HPDE6-E6E7 (cell line): ENCODE measurements around the gene MYRIP.
"Not testable (repeated sequence)": the region's sequence is repeated elsewhere in the genome, so short reads cannot be mapped to it uniquely, and the experiment has no call there.

ENCODE experiments used
- DNase-seq: peaks from one replicate; pipeline ENCODE4 v3.0.0; 2011; ENCODE audit warnings: missing footprints; ENCODE audit errors: extremely low spot score

Gene MYRIP

DNA sequence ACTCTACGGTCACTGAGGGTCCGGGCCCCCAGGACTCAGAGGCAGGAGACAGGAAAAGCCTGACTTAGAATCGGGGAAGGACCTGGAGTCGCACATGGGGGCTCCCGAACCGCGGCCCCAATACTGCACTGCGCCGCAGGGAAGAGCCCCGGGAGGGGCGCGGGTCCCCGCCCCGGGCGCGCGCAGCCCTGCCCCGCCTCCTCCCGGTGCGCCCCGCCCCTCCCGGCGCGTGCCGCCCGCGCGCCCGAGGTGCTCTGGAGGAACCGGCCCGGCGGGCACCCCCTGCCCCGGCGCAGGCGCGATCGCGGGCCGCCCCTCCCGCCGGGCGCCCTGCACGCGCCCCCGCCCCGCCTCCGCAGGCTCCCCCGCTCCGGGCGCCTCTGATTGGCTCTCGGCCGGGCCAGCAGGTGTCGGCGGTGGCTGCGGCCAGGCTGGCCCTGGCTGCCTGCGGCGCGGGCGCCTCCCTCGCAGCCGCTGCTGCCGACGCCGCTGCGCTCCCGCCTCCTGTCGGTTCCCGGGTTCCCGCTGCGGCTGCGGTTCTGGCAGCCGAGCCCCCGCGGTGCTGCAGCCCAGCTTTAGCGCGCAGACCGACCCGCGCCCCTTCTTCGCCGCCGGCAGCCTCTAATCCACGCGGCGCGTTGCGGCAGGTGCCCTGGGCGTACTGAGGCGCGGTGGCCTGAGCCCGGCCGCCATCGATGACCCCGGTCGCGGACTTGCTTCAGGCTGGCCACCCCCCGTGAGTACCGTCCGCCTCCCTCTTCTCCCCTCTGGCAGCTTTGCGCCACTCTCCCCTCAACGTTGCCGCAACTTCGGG lies at the start of gene MYRIP:
TSS of gene MYRIP (plus strand) at position 429 of the 814 bp plus-strand sequence. CDS start 91,208 bp downstream, outside the sequence.
- peak; percentile 1 for DNase-seq

DNA sequence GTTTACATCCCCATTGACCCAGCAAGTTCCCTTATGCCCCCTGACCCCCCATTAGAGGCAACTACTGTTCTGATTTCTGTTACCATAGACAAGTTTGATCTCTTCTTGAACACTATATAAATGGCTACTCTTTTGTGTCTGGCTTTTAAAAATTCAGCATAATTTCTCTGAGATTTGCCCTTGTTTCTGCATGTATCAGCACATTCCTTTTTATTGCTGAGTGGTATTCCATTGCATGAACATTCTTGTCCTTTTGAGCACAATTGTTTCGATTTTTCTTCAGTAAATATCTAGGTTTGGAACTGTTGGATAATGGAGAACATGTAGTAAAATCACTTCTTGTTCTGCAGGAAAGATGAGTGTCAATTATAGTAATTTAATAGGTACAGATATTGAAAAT lies 49.1 kb upstream of the MYRIP start:
- DNase-seq, result no peak

DNA sequence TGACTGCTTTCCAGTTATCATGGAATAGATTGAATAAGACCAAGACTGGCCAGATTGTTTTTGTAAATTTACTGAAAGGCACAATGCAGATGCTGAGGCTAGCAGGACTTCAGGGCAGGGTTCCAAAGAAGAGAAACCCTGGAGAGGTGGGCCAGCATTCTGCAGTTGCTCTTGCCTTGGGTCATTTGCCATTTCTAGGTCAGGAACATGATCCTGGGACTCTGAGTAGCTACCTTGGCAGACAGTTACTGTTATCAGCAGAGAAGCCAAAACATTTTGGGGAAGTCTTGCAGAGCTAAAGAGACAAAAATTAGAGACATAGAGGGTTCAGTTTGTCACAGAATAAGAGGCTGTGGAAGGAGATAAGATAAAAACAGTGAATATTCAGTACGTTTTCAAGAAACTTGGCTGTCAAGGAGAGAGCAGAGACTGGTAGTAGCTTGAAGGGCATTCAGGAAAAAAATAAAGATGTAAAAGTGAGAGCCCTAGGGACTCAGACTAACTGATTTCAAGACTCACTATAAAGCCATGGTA lies 46.8 kb upstream of the MYRIP start:
- DNase-seq, result no peak

DNA sequence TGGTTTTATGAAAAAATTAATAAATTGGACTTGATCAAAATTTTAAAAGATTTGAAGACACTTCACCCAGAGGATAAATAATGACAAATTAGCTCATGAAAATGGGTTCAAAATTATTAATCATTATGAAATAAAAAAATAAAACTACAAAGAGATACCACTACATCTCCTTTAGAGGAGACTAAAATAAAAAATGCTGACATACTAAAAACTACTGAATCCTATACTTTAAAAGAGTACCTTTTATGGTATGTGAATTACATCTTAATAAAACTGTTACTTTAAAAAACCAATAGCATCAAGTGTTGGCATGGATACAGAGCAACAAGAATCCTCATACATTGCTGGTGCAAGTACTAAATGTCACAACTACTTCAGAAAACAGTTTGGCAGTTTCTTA lies 46.0 kb upstream of the MYRIP start:
- no peak for DNase-seq

DNA sequence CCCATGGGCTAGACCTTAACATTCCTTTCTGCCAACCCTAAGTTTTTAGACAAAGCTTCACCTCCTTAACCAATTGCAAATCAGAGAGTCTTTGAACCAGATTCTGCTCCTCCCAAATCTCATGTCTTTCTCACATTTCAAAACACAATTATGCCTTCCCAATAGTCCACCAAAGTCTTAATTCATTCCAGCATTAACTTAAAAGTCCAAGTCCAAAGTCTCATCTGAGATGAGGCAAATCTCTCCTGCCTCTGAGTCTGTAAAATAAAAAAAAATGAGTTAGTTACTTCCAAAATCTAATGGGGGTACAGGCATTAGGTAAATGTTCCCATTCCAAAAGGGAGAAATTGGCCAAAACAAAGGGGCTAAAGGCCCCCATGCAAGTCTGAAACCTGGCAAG lies 43.8 kb upstream of the MYRIP start:
- no peak for DNase-seq

DNA sequence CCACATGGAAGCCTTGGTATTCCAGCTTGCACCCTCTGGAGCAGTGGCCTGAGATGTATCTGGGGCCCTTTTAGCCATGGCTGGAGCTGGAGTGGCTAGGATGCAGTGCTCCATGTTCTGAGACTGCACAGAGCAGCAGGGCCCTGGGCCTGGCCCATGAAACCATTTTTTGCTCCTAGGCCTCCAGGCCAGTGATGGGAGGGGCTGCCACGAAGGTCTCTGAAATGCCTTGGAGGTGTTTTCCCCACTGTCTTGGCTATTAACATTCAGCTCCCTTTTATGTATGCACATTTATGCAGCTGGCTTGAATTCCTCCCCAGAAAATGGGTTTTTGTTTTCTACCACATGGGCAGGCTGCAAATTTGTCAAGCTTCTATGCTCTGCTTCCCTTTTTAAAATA lies 43.0 kb upstream of the MYRIP start:
- DNase-seq, result no peak

DNA sequence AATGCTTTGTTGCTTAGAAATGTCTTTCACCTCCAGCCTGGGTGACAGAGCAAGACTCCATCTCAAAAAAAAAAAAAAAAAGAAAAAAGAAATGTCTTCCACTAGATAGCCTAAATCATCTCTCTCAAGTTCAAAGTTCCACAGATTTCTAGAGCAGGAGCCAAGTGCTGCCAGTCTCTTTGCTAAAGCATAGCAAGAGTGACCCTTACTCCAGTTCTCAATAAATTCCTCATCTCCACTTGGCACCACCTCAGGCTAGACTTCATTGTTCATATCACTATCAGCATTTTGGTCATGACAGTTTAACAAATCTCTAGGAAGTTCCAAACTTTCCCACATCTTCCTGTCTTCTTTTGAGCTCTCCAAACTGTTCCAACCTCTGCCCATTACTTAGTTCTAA lies 42.5 kb upstream of the MYRIP start:
- not testable (repeated sequence) for DNase-seq

DNA sequence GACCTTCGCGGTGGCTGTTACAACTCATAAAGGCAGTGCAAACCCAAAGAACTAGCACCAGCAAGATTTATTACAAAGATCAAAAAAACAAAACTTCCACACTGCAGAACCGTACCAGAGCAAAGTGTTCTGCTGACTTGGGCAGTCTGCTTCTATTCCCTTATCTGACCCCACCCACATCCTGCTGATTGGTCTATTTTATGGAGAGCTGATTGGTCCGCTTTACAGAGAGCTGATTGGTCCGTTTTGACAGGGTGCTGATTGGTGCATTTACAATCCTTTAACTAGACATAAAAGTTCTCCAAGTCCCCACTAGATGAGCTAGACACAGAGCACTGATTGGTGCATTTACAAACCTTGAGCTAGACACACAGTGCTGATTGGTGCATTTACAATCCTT lies 31.2 kb upstream of the MYRIP start:
- not testable (repeated sequence) for DNase-seq

DNA sequence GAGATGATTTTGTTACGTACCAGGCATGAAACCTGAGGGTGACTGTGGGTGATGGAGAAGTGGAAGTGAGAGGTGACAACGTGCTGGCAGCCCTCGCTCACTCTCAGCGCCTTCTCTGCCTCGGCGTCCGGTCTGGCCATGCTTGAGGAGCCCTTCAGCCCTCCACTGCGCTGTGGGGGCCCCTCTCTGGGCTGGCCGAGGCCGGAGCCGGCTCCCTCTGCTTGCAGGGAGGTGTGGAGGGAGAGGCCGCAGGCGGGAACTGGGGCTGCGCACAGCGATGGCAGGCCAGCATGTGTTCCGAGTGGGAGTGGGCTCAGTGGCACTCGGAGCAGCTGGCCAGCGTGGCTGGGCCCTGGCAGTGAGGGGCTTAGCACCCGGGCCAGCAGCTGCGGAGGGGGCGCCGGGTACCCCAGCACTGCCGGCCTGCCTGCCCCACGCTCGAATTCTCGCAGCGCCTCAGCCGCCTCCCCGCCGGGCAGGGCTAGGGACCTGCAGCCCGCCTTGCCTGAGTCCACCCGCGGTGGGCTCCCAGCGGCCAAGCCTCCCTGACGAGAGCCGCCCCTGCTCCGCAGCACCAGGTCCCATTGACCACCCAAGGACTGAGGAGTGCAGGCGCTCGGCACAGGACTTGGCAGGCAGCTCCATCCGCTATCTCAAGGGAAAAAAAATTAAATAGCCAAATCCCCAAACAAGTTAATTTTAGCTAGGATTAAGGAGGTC lies 29.7 kb upstream of the MYRIP start:
- DNase-seq, result no peak

DNA sequence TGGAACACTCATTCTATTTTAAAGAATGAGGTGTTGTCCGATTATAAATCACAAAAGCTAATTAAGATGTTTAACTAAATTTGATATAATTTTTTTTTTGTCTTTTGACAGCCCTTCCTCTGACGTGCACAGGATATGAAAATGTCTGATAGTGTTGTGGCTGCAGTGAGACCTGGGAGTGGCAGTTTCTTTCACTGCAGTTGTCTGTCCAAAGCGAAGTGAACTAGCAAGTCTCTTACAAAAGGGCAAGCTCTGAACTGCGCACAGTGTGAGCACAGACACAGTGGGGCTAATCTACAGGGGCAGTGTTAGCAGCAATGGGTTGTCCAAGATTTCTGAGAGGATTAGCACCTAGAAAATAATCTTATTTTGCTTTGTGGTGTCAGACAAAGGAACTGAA lies 29.1 kb upstream of the MYRIP start:
- DNase-seq, result no peak

DNA sequence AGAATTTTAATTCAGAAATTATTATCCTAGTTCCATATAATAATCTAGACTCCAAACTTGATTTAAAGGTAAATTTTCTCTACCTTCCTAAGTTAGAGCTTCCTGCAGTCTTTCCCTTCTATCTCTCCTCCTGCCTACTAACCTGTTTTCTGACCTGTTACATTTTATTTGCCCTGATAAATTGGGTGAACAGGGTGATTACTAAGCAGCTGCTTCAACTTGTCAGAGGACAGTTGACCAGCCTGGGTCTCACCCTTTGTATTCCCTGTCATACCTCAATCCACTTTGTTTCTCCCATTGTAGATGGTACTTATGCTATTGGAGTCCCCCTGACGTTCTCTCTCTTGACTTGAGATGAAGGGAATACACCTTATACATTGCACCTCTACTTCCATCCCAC lies 28.4 kb upstream of the MYRIP start:
- no peak for DNase-seq

DNA sequence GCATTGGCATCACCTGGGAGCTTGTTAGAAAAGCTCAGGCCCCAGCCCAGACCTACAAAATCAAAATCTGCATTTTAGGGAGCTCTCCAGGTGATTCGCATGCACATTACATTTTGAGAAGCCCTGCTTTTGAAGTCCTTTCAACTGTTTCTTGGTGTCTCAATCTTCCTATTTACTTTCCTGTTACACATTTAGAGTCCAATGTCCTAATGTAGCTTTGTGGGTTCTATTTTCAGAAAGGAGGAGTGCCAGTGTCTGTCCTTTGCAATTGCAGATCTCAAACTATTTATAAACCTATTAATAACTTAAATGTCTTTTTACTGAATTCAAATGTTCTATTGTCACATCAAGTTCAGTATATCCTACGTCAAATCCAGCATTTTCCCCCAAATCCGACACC lies 27.8 kb upstream of the MYRIP start:
- no peak for DNase-seq

DNA sequence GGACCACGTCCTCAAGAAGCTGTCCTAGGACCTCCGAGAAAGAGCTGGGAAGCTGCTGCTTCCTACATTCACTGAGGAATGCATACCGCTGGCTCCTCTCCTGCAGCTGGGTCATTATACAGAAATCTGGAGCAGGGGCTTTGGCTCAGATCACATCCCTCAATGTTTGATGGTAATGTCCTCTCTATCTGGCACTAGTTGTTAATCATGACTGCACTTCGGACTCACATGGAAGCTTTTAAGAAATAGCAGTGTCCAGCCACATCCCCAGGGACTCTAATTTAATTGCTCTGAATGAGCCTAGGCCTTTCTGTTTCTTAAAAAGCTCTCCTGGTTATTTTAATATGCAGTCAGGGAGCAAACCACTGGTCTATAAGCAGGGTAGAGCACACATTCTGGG lies 25.7 kb upstream of the MYRIP start:
- no peak for DNase-seq

DNA sequence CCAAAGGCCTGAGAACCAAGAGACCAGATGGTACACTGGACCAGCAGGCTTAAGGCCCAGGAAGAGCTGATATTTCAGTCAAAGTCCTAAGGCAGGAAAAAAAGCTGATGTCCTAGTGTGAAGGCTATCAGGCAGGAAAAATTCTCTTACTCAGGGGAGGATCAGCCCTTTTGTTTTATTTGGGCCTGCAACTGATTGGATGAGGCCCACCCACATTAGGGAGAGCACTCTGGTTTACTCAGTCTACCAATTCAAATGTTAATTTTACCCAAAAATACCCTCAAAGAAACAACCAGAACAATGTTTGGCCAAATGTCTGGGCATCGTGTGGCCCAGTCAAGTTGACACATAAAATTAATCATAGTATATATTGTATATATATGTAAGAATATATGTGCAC lies 24.5 kb upstream of the MYRIP start:
- DNase-seq, result no peak

DNA sequence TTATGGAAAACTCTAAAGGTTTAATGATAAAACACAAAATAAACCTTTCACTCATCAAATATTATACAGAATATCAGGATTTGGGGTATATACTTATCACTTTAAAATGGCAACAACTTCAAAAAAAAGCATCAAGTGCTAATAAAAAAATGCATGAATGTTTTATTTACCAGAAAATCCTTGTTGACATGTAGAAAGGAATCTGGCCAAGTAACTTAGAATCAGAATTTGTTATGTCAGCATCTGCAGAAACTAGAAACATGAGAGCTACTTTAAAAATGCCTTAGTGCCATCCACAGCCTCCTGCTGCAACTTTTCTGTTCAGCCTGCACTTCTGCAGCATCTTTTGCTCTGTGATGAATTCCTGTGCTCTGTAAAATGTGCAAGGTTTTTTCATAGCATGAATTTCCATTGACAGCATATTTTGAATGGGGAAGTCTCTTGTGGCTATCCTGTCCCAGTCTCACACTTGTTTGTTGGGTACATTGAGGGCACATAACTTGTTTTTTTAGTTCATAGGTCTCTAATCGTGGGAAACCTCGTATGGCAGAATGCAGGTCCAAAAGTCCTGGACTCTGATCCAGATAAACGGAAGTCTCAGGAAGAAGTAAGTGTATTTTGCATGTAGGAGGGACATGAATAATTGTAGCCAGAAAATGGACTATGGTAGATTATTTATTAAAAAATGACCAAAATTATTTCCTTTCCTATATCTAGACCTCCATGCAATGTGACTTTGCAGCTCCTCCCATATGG lies 21.1 kb upstream of the MYRIP start:
- no peak for DNase-seq

DNA sequence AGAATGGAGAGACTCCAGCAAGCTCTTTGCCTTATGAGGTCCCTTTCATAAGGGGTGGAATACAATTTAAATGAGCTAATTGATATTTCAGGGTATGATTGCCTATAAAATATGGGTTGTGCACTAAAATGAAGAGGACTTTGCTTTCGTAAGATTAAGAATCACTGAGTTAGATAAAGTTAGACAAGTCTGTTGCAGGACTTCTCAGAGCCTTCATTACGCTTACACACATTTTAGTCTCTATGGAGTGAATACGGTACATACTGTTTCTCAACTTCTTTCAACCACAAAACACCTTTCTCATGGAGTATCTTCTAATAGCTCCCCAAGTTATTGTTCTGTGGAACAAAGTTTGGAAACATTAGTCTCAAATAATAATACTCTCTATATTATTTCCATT lies 17.8 kb upstream of the MYRIP start:
- DNase-seq, result no peak

DNA sequence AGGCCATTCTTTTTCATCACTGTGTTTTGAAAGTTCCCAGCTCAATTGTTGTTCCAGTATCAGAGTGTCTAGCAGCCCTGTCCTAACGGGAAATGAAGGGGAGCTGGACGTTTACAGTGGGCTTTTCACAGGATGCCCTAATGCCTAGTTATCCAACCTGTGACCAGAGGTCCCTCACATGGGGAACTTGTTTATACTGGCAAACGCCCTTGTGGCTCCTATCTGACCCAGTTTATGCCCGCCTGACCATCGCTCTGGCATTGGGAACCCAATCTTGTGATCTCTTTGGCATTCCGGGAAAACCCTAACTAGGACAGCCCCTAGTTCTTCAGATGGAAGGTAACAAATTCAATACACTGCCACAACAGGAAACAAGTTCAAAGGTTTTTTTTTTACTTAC lies 14.5 kb upstream of the MYRIP start:
- DNase-seq, result no peak

DNA sequence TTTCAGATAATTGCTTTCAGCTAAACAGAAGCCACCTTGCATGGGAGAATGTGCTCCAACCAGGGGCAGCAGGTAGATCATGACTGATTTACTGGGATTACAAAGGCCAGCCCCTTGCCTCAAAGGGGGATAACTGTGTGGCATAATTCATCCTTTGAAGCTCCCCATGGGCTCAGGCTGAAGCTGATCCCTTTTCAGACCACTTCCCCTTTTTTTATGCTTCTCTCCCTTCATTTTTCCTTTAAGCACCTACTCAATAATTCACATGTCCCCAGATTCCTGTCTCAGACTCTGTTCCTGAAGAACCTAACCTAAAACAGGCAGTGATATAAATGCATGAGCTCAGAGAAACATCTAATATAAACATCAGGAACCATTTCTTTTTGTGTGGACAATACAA lies 8.2 kb upstream of the MYRIP start:
- no peak for DNase-seq

DNA sequence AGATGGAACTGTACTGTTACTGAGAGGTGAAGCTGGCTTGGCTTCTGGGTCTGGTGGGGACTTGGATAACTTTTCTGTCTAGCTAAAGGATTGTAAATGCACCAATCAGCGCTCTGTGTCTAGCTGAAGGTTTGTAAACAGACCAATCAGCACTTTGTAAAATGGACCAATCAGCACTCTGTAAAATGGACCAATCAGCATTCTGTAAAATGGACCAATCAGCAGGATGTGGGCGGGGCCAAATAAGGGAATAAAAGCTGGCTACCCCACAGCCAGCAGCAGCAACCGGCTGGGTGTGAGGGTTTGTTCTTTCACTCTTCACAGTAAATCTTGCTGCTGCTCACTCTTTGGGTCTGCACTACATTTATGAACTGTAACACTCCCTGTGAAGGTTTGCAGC lies 6.9 kb upstream of the MYRIP start:
- not testable (repeated sequence) for DNase-seq

DNA sequence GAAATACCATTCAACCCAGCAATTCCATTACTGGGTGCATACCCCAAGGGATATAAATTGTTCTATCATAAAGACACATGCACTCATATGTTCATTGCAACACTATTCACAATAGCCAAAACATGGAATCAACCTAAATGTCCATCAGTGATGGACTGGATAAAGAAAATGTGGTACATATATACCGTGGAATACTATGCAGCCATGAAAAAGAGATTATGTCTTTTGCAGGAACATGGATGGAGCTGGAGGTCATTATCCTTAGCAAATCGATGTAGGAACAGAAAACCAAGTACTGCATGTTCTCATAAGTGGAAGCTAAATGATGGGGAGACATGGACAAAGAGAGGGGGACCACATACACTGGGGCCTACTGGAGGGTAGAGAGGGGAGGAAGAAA lies 5.5 kb upstream of the MYRIP start:
- no peak for DNase-seq

DNA sequence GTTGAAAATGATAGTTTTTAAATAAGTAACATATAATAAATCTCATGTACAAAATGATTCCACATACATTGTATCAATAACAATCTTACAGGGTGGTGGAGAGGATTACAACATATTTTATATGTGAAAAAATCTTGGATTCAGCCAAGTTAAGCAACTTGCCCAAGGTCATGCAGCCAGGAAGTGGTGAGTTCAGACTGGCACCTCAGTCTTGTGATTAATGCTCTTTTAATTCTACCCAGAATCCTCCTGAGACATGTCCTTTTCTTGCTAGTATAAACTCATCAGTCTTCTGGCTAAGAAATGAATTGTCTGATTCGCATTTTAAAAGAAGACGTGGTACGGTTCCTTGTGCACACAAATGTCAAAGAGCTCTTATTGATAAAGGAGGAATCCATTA lies 4.5 kb upstream of the MYRIP start:
- no peak for DNase-seq

DNA sequence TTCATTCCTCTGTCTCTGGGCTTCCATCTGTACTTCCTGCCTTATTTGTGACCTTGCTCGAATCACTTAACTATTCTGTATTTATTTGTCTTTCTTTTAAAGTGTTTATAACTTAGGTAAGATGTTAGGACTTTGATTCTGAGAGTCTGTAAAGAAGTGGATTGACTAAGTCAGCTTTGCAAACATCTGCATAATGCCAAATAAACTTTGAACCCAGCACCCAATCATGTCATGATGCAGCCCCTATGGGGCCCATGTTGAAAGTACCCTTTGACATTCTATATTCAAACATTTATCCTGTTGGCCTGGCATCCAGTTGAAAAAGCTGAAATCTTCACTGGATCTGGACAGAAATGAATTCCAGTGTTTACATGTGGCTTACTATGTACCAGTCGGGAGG lies 3.8 kb upstream of the MYRIP start:
- no peak for DNase-seq
